GM13977 (cell line): ENCODE measurements around the gene NECTIN4.

Source experiments
- DNase-seq: peaks from one replicate; pipeline ENCODE4 v3.0.0; 2012; ENCODE audit warnings: low spot score
- CTCF ChIP-seq: IDR thresholded peaks from 2 replicates; pipeline ENCODE4 v1.5.1; 2012; ENCODE audit warnings: mild to moderate bottlenecking, control low read depth; ENCODE audit not compliant: insufficient read depth; ENCODE audit errors: extremely low read depth, missing control alignments
- in situ Hi-C: fragments of 300-500 bp; cut with MboI; formaldehyde crosslinking; loops from one replicate; pipeline ENCODE4 v1.12.0; 2022; ENCODE audit warnings: low sequenced_read_pairs, low pct_unique_long_range_greater_than_20kb, mixed read lengths, inconsistent platforms; ENCODE audit not compliant: unreplicated experiment

Gene NECTIN4

GRCh38 chr1:161077426-161077825, 11.9 kb downstream of the NECTIN4 start:
- in situ Hi-C loops: no loop called here
- DNase-seq: no peak
- TF ChIP-seq CTCF: no peak

- no peak for TF ChIP-seq CTCF
- DNase-seq: no peak
- in situ Hi-C loops: no loop called here
Observed at GRCh38 chr1:161076410-161076809, 12.9 kb downstream of the NECTIN4 start.

GRCh38 chr1:161074676-161075368, 14.5 kb downstream of the NECTIN4 start:
- in situ Hi-C loops: no loop called here
- no peak for DNase-seq
- TF ChIP-seq CTCF: no peak

- TF ChIP-seq CTCF: no peak
- DNase-seq: no peak
- in situ Hi-C loops: no loop called here
Observed at GRCh38 chr1:161073474-161074121, 15.8 kb downstream of the NECTIN4 start.

- no peak for TF ChIP-seq CTCF
- no peak for DNase-seq
- in situ Hi-C loops: no loop called here
Observed at GRCh38 chr1:161072751-161073449, 16.5 kb downstream of the NECTIN4 start.

GRCh38 chr1:161071886-161072371, 17.4 kb downstream of the NECTIN4 start:
- peak; percentile 76 for TF ChIP-seq CTCF
- in situ Hi-C loops: no loop called here
- peak; percentile 77 for DNase-seq
